ENCODE measurements around the gene TMEM221.
A peak's percentile ranks its signal among the peaks of the same experiment; 100 is the strongest.

Gene TMEM221

GRCh38 chr19:17404015-17404414 is 44.5 kb downstream of the TMEM221 start:
- DNase-seq: no peak

DNA sequence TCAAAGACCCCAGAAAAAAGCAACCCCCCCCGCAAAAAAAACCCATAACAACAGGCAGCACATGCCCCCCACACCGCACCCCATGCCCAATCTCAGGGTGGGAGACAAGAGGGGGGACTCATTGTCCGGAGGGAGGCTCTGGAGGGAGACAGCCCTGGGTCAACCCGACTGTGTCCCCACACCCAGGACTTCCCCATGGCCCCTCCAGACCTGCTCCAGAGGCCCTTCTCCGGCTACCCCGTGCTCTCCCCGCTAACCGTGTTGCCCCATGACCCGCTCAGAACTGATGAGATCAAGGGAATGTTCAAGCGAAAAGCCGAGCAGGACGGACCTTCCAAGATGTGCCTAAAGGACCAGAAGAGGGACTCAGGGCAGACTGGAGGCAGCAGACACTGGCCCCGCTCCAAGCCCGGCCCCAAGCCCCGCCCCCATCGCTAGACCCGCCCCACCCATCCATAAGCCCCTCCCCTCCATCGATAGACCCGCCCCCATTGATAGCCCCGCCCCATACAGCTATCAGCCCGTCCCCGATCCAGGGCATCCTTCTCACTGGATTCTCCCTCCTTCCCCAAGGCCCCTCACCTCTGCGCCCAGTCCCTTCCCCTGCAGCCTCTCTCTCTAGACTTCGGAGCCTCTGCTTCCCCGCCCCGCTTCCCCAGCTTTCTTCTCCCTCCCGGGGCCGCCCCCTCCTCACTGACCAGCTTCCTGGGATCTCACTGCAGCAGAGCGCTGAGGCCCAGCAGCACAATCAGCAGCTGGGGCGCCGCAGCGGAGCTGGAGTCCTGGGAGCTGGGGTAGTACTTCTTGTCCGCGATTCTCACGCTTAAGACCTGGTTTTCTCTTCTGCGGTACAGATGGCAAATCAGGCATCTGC is 45.2 kb downstream of the TMEM221 start:
- peak; percentile 73 for DNase-seq

- DNase-seq: no peak
Measured at GRCh38 chr19:17401628-17402027, 46.8 kb downstream of the TMEM221 start.

DNA sequence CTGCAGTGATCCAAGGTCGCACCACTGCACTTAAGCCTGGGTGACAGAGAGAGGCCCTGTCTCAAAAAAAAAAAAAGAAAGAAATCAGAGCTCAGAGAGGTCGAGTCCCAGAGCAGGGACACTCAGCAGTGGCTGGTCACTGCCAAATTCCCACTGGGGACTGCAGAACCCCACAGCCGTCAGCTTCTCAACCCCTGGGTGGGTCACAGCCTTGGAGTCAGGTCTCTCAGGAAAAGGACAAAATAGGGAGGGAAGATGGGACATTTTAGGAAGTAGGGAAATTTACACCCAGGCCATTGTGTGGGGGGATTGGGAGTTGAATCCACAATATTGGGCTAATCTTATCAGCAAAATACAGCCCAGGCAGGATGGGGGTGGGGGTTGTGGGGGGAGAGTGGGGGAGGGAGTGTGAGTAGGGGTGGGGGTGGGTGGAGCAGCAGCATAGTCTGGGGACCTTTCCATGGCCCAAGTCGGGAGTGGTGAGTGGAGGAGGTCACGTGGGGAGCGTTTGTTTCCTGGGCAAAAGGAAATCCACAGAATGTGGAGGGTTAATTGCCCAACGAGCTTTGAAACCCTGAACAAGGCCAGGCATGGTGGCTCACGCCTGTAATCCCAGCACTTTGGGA is 49.5 kb downstream of the TMEM221 start:
- DNase-seq: no peak

- peak; percentile 82 for DNase-seq
Measured at GRCh38 chr19:17394891-17395415, 53.5 kb downstream of the TMEM221 start.

- no peak for DNase-seq
Measured at GRCh38 chr19:17393914-17394313, 54.6 kb downstream of the TMEM221 start, which contains the start of gene CCDC194. Gene CCDC194 (minus strand): TSS chr19:17394196. CDS start chr19:17394158, 38 bp downstream.

DNA sequence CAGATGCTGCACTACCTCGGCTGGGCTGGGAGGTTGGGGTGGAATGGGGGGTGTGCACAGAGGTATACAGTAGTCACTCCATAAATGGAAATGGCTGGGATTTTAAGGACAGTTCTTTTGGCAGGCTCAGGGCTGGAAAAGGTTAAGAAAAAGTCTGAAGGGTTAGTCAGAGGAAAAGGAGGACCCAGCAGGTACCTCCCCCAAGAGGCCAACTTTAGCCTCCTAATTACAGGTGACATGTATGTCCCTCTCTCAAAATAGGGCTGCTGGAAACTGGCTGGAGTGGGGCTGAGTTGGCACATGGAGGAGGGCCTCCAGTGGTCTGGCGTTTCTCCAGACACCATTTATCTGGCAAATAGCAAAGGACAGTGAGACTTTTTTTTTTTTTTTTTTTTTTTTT is 55.5 kb downstream of the TMEM221 start:
- DNase-seq: peak; percentile 29

DNA sequence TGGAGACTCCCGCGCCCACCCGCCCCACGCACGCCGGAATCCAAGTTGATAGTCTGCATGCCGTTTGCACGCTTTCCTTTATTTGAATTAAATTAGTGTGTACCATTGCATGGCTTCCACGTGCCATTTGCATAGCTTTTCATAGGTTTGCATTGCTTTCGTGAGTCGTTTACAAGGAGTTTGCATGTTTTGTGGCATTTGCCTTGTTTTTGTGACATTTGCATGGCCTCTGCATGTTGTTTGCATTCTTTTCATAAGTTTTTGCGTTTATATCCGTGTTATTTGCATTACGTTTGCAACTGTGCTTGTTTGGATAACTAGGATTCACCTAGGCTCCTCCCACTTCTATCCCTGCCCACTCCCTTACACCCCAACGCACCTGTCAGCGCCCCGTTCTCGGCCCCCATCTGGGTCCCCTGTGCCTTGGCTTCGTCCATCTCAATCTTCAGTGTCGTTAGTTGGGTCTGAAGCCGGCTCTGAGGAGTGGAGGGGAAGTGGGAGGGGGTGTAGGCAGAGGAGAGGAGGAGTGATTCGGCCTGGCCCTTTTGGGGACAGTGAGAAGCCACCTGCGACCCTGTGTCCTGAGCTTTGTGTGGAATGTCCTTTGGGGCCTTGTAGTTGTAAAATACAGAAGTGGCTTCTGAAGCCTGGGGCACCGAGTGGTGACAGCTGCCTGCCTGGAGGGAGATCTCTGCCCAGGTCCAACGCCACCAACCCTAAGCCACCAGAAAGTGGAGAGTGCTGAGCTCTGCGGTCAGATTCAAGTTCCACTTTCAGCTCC is 56.9 kb downstream of the TMEM221 start:
- DNase-seq: no peak

DNA sequence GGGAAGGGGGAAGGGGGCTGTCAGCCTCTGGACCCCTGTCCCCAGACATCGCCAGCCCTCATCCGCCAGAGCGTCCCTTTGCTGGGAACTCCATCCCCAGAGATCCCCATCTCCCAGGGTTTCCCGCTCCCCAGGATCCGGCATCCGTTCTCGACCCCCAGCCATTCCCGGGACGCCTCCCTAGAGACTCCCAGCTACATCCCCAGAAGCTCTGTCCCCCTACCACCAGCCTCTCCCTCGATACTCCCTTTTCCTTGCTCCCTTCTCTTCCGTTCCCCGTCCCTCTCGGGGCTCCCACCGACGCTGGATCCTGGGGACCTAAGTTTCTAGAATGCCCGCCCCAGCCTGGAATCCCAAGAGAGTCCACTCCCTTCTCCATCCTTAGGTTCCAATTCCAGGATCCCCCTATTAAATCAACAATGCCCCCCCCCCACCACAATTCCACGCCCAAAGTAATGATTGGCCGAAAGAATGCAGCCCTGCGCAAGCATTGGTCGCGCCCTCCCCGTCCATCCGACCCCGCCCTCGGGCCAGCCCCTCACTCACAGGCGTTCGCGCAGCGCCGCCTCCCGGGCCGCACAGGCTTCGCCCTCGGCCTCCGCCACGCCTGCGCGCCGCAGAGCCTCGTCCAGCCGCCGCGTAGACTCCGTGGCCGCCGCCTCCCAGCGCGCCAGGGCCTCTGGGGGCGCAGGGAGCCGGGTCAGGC is 57.6 kb downstream of the TMEM221 start:
- peak; percentile 97 for DNase-seq

DNA sequence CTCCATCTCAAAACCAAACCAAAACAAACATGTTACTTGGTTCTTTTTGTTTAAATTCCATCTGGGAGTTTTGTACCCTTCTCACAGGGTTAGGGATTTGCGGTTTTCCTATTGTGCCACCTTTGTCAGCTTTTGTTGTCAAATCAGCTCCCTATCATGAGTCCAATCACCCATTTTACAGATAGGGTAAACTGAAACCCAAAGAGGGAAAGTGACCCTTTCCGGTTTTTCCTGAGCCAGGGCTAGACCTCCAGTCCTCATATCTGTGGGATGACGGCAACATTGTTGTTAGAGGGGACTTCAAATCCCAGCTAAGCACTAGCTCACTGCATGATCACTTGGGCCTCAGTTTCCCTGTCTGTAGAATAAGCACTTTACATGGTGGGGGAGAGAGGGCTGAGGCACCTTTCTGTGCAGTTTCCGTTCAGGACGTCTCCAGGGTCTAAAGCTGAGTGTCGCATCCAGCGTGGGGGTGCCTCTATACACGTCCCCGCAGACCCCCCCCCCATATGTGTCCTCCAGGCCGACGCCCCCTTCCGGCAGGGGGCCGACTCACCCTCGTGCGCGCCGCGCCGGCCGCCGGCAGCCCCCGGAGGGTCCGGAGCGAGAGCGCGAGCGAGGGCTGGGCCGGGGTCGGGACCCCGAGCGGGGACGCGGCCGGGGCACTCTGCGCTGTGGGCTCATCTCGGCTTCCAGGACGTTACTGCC is 58.4 kb downstream of the TMEM221 start:
- DNase-seq: no peak

- DNase-seq: no peak
Measured at GRCh38 chr19:17389288-17389687, 59.2 kb downstream of the TMEM221 start.

- peak; percentile 76 for DNase-seq
Measured at GRCh38 chr19:17385878-17386611, 62.4 kb downstream of the TMEM221 start.
